Prostate gland (tissue), 2 donors: Measurements from ENCODE around the gene EED.

Experiments
- CTCF ChIP-seq, 4 experiments: fragments of 200-600 bp in 2 of 4; fragments of 450-650 bp in 2 of 4; sonication (generic) in 2 of 4; IDR thresholded peaks; 1 replicate in 3 of 4; 2 replicates in 1 of 4; pipeline ENCODE4 v1.5.1; 2016 to 2019; ENCODE audit warnings: antibody characterized with exemption in 4 of 4, mild to moderate bottlenecking in 2 of 4, moderate library complexity in 2 of 4
- POLR2A ChIP-seq: fragments of 450-650 bp; IDR thresholded peaks from one replicate; pipeline ENCODE4 v1.6.1; 2016; ENCODE audit warnings: antibody characterized with exemption, mild to moderate bottlenecking

DNA sequence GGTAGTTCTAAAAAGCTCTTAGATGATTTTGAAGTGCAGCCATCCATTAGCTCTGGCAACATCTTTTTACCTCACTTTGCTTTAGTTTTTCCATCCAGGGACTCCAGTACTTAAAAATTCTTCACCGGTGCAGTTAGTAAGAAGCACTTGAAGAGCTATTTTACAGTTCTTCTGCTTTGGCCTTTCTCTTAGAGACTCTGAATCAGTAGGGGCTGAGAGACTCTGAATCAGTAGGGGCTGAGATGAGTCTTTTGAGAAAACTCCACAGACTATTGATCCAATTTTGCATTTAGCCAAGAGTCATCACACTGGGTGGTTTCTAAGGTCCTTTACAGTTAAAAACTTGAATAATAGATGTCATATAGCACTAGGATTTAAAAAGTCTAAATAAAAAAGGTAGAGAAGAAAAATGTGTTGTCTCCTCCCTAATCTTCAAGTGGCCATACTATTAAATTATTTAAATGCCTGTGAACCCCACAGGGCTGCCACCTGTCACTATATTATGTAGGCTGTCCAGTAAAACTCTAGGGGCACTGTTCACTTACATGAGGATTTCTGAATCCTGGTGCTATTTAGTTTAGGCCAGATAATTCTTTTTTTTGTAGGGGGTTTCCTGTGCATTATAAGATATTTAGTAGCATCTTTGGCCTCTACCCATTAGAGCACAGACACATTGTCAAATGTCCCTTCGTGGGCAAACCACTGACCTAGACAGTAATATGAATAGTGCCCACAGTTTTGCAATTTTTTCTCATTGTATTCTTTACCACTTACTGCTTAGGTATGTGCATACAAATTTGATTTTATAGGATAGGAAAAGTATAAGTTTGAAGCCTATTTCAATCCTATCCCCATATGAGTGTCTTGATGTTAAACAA is 31.2 kb downstream of the EED start:
- no peak for TF ChIP-seq POLR2A
- TF ChIP-seq CTCF (IDR thresholded peaks at IDR 0.05), result no peak
